Neural progenitor cell (in vitro differentiated cells): ENCODE measurements around the gene CD300C.

ENCODE experiments used
- CTCF ChIP-seq: fragments of 200-600 bp; sonication (generic); IDR thresholded peaks from 2 replicates; pipeline ENCODE4 v1.5.1; 2017; ENCODE audit warnings: antibody characterized with exemption, mild to moderate bottlenecking
- EZH2 ChIP-seq: fragments of 200-600 bp; sonication (generic); IDR thresholded peaks from 2 replicates; pipeline ENCODE4 v1.6.1; 2017; ENCODE audit warnings: antibody characterized with exemption, mild to moderate bottlenecking, moderate library complexity

- no peak for TF ChIP-seq EZH2
- TF ChIP-seq CTCF, result no peak
Observed at GRCh38 chr17:74592087-74592990, 46.4 kb upstream of the CD300C start, which contains the start of gene CD300LD.
